K562 (cell line): Measurements from ENCODE around the gene HMOX2. TPM values are rescaled to one million over a fixed set of nuclear protein-coding genes. Genes with fewer than 3 reads are reported as not detected.
A peak's percentile ranks its signal among the peaks of the same experiment; 100 is the strongest.

ENCODE experiments used
- ATAC-seq: fragments of 200-7000 bp; cut with Tn5 transposase; 3 replicates; pipeline ENCODE4 v1.9.1; 2020; ENCODE audit warnings: moderate library complexity
- BruUV-seq: library from RNA; stranded (reverse); fragments of 400-500 nt; replicated peaks from 2 replicates; lab custom pipeline; 2021; lab: Mats Ljungman, UMichigan
- CTCF ChIA-PET: fragments of 300-600 bp; formaldehyde crosslinking; extraction: SDS; loops from one replicate; lab custom pipeline; 2021; ENCODE audit warnings: low intra/inter-chr PET ratio; lab: Yijun Ruan, JAX
- POLR2A ChIA-PET: fragments of 300-600, 350-650 bp; sonication (Branson Sonifier 250); formaldehyde crosslinking; extraction: SDS; loops from one replicate; lab custom pipeline; 2021; ENCODE audit warnings: antibody characterized with exemption, inconsistent platforms; lab: Yijun Ruan, JAX
- DNase-seq, 4 experiments: peaks; one replicate each; pipeline versions ENCODE4 v3.0.0 to v3.0.0-alpha.2; 2011 to 2018; ENCODE audit warnings: low spot score in 3 of 4, mixed read lengths in 3 of 4; ENCODE audit errors: extremely low read depth in 1 of 4
- FAIRE-seq: peaks from 2 replicates; lab custom pipeline; 2011; peaks lifted over from hg19 to GRCh38; lab: Jason Lieb, UNC
- H2AFZ ChIP-seq: 2 replicates; pipeline ENCODE4 v1.6.0; 2011; ENCODE audit warnings: low read depth, low read length, control low read depth, inconsistent platforms
- H3K27ac ChIP-seq: fragments of 200-600 bp; 3 replicates; pipeline ENCODE4 v1.8.0; 2011; ENCODE audit warnings: low read depth, mild to moderate bottlenecking, control low read depth, inconsistent platforms, low read length, moderate library complexity, mixed read lengths; ENCODE audit errors: extremely low read depth
- H3K27me3 ChIP-seq, 2 experiments: fragments of 300-600 bp in 1 of 2; 2 replicates in 1 of 2; 3 replicates in 1 of 2; pipeline versions ENCODE4 v1.6.0 to v1.8.0; 2011; ENCODE audit warnings: inconsistent platforms in 2 of 2, low read length in 2 of 2, mild to moderate bottlenecking in 1 of 2, mixed read lengths in 1 of 2, moderate library complexity in 1 of 2; ENCODE audit not compliant: control insufficient read depth in 2 of 2, insufficient read depth in 2 of 2
- H3K36me3 ChIP-seq: fragments of 300-600 bp; 3 replicates; pipeline ENCODE4 v1.8.0; 2011; ENCODE audit warnings: mild to moderate bottlenecking, low read length, inconsistent platforms; ENCODE audit not compliant: control insufficient read depth, insufficient read depth
- H3K4me1 ChIP-seq, 2 experiments: fragments of 200-600 bp in 1 of 2; replicated peaks in 1 of 2; 2 replicates in 1 of 2; 3 replicates in 1 of 2; pipeline versions ENCODE4 v1.5.1 to v1.8.0; 2011; ENCODE audit warnings: inconsistent platforms in 2 of 2, low read length in 2 of 2, mild to moderate bottlenecking in 1 of 2, mixed read lengths in 1 of 2, moderate library complexity in 1 of 2; ENCODE audit not compliant: control insufficient read depth in 2 of 2, insufficient read depth in 2 of 2
- H3K4me2 ChIP-seq: 2 replicates; pipeline ENCODE4 v1.6.1; 2011; ENCODE audit warnings: low read length, control low read depth, inconsistent platforms, mixed read lengths; ENCODE audit not compliant: insufficient read depth
- H3K4me3 ChIP-seq: fragments of 200-600 bp; sonication (generic), shearing (Covaris generic); 2 replicates; pipeline ENCODE4 v1.5.1; 2016; ENCODE audit warnings: control low read depth, inconsistent platforms
- H3K79me2 ChIP-seq: fragments of 200-600 bp; 3 replicates; pipeline ENCODE4 v1.8.0; 2011; ENCODE audit warnings: low read length, inconsistent platforms; ENCODE audit not compliant: control insufficient read depth, insufficient read depth
- H3K9ac ChIP-seq, 2 experiments: 2 replicates each; pipeline versions ENCODE4 v1.6.0 to v1.6.1; 2011; ENCODE audit warnings: low read depth in 2 of 2, low read length in 2 of 2, control low read depth in 1 of 2, inconsistent platforms in 1 of 2, mild to moderate bottlenecking in 1 of 2, mixed read lengths in 1 of 2; ENCODE audit not compliant: insufficient read depth in 1 of 2
- H3K9me1 ChIP-seq: one replicate; pipeline ENCODE4 v1.6.0; 2011; ENCODE audit warnings: inconsistent platforms, mild to moderate bottlenecking, low read length, moderate library complexity; ENCODE audit not compliant: control insufficient read depth, insufficient read depth
- H3K9me3 ChIP-seq: replicated peaks from 2 replicates; pipeline ENCODE4 v1.5.1; 2011; ENCODE audit warnings: low read depth, low read length, inconsistent platforms; ENCODE audit not compliant: control insufficient read depth, insufficient read depth
- H4K20me1 ChIP-seq: replicated peaks from 2 replicates; pipeline ENCODE4 v1.6.1; 2011; ENCODE audit warnings: low read length, inconsistent platforms, mixed read lengths; ENCODE audit not compliant: control insufficient read depth, insufficient read depth
- CCNT2 ChIP-seq: IDR thresholded peaks from 2 replicates; pipeline ENCODE4 v1.6.1; 2011; ENCODE audit warnings: borderline replicate concordance, low read depth, mild to moderate bottlenecking, moderate library complexity, mixed read lengths, low read length; ENCODE audit not compliant: insufficient read length; ENCODE audit errors: extremely low read depth
- FOSL1 ChIP-seq: fragments of 200-800 bp; sonication (Bioruptor generic); conservative IDR thresholded peaks from 2 replicates; pipeline ENCODE4 v1.6.1; 2016; ENCODE audit warnings: missing genetic modification characterization, missing compliant biosample characterization
- HINFP ChIP-seq: fragments of 450-650 bp; conservative IDR thresholded peaks from 2 replicates; pipeline ENCODE4 v1.6.1; 2016; ENCODE audit warnings: missing genetic modification characterization, low read depth, mild to moderate bottlenecking, control low read depth, missing compliant biosample characterization
- MXD1 ChIP-seq: fragments of 250-450 bp; sonication (Bioruptor Pico); IDR thresholded peaks from 2 replicates; pipeline ENCODE4 v1.8.0; 2021; ENCODE audit warnings: borderline replicate concordance, mild to moderate bottlenecking, moderate library complexity; ENCODE audit not compliant: poor library complexity, severe bottlenecking
- SLC30A9 ChIP-seq: fragments of 250-450 bp; sonication (Bioruptor Pico); IDR thresholded peaks from 2 replicates; pipeline ENCODE4 v1.8.0; 2022; ENCODE audit warnings: mild to moderate bottlenecking, moderate library complexity
- TAF9B ChIP-seq: fragments of 450-650 bp; IDR thresholded peaks from 2 replicates; pipeline ENCODE4 v1.6.1; 2018; ENCODE audit warnings: mild to moderate bottlenecking; ENCODE audit not compliant: partially characterized antibody
- ZBTB17 ChIP-seq: fragments of 450-650 bp; formaldehyde crosslinking; IDR thresholded peaks from 2 replicates; pipeline ENCODE4 v1.4.0; 2020; ENCODE audit warnings: mild to moderate bottlenecking
- ZNF398 ChIP-seq: fragments of 250-450 bp; sonication (Bioruptor Pico); IDR thresholded peaks from 2 replicates; pipeline ENCODE4 v1.8.0; 2021; ENCODE audit warnings: moderate library complexity, mild to moderate bottlenecking, inconsistent platforms
- ZNF436 ChIP-seq: fragments of 250-450, 450-650 bp; sonication (Bioruptor Pico); formaldehyde crosslinking; IDR thresholded peaks from 2 replicates; pipeline ENCODE4 v1.7.0; 2020; ENCODE audit warnings: mild to moderate bottlenecking
- ZNF583 ChIP-seq: fragments of 250-450 bp; sonication (Bioruptor Pico); IDR thresholded peaks from 2 replicates; pipeline ENCODE4 v1.4.0; 2020
- ZNF639 ChIP-seq, 2 experiments: fragments of 200-800 bp in 1 of 2; sonication (Bioruptor generic) in 1 of 2; sonication (generic) in 1 of 2; formaldehyde crosslinking in 1 of 2; IDR thresholded peaks in 1 of 2; conservative IDR thresholded peaks in 1 of 2; 2 replicates each; pipeline versions ENCODE4 v1.5.0 to v1.6.1; 2016 to 2020; ENCODE audit warnings: missing compliant biosample characterization in 1 of 2, missing genetic modification characterization in 1 of 2, missing genetic modification reagents in 1 of 2
- ZNF707 ChIP-seq: fragments of 250-450 bp; sonication (Bioruptor Pico); conservative IDR thresholded peaks from 2 replicates; pipeline ENCODE4 v1.8.0; 2022; ENCODE audit warnings: inconsistent platforms, mild to moderate bottlenecking, moderate library complexity
- WGBS: fragments of 100-300 bp; shearing (Covaris generic); methylation state at CpG from one replicate; pipeline ENCODE4 v1.1.6; 2016; ENCODE audit warnings: low coverage, mixed read lengths; ENCODE audit not compliant: insufficient coverage; ENCODE audit errors: missing lambda C conversion rate; 5-methylcytosine and 5-hydroxymethylcytosine counted together
- in situ Hi-C: fragments of 300-500 bp; cut with MboI; formaldehyde crosslinking; loops from 4 replicates; pipeline ENCODE4 v1.15.0; 2018; ENCODE audit warnings: inconsistent platforms, mixed read lengths
- intact Hi-C: fragments of 100-400 bp; cut with micrococcal nuclease; formaldehyde crosslinking; loops from 2 replicates; pipeline ENCODE4 v1.14.2; 2022
- polyA plus RNA-seq, 8 experiments: library from polyadenylated mRNA; depleted of rRNA in 4 of 8; stranded (reverse) in 5 of 8; unstranded in 3 of 8; fragments of >200 nt; fragmentation: Nextera tagmentation in 2 of 8; fragmentation: Illumina TruSeq in 1 of 8; extraction: Ambion mirVana in 2 of 8; extraction: Trizol in 1 of 8; gene quantifications; 2 replicates each; pipeline versions ENCODE4 v1.2.1 to v1.2.3, GENCODE V29; 2011 to 2014; ENCODE audit warnings: inconsistent platforms in 1 of 8, missing spikeins in 1 of 8
- total RNA-seq, 7 experiments: library from RNA; depleted of rRNA in 6 of 7; stranded (reverse); fragments of >200 nt in 6 of 7; fragmentation: Illumina TruSeq in 2 of 7; extraction: Trizol in 2 of 7; gene quantifications; 2 replicates each; pipeline versions ENCODE4 v1.2.1 to v1.2.3, GENCODE V29; 2011 to 2021; ENCODE audit warnings: low replicate concordance in 1 of 7
- TF ChIP-seq, protein P1 (sequence below): fragments of 450-650 bp; formaldehyde crosslinking; IDR thresholded peaks from 2 replicates; pipeline ENCODE4 v1.4.0; 2022; ENCODE audit warnings: missing genetic modification characterization

Gene HMOX2
- total and polyA plus RNA-seq, 9 of the 15 experiments (the other 6 are each of a cell fraction or from before 2014, with no cell fraction given), result 26.8 to 87.4 (median 57.4) TPM

GRCh38 chr16:4500272-4500671, 24.1 kb downstream of the HMOX2 start:
- no peaks in the 10 kb centered on the region for H3K9me3 ChIP-seq
- H3K4me1 ChIP-seq, result peaks cover 0 to 2% of the 10 kb centered on the region in 2 experiments; a peak in 2 of 5 replicates
- no TSS peak for BruUV-seq
- 56% methylated on average over 3 of the region's 3 CpGs for WGBS
- H3K79me2 ChIP-seq, result peaks cover 36% of the 10 kb centered on the region; the same call in 2 of the 3 replicates
- ATAC-seq (no peak), FAIRE-seq (no peak), DNase-seq (no peak)
- H2AFZ ChIP-seq, result no peak overlapping the region
- H3K27me3 ChIP-seq, result no peaks in the 10 kb centered on the region
- in situ Hi-C loops (no loop called here), intact Hi-C loops (no loop called here)
- H3K4me2 ChIP-seq, result no peak overlapping the region
- POLR2A ChIA-PET, result interaction anchor here (0.7 to 3.4 kb wide), 5 partner anchors 9 to 26 kb away, joined by 3 to 10 read pairs (median 4); no protein-coding TSS in a partner anchor
- CTCF ChIA-PET, result no interaction called here
- H3K27ac ChIP-seq, result no peak overlapping the region
- no peaks in the 10 kb centered on the region for H3K9me1 ChIP-seq
- H4K20me1 ChIP-seq, result peaks cover 8% of the 10 kb centered on the region; the same call in 1 of the 2 replicates
- no peak overlapping the region for H3K4me3 ChIP-seq
- peaks cover 22% of the 10 kb centered on the region for H3K36me3 ChIP-seq
- peak overlapping the region in 1 of 2 experiments; percentile 14; a peak in 1 of 4 replicates for H3K9ac ChIP-seq
- no peak for TF ChIP-seq SLC30A9
- no peak for TF ChIP-seq ZNF707 (CRISPR knock-in tag)
- no peak for TF ChIP-seq FOSL1 (tag)
- no peak for TF ChIP-seq MXD1
- TF ChIP-seq ZNF639 (CRISPR knock-in tag; conservative IDR thresholded peaks at IDR 0.05 in 1 of 2, IDR thresholded peaks at IDR 0.05 in 1 of 2), result no peak
- TF ChIP-seq CCNT2, result no peak
- TF ChIP-seq ZNF436 (CRISPR knock-in tag), result no peak
- no peak for TF ChIP-seq ZBTB17
- TF ChIP-seq HINFP (tag), result no peak
- TF ChIP-seq ZNF398, result no peak
- no peak for TF ChIP-seq TAF9B
- TF ChIP-seq, protein P1, sequence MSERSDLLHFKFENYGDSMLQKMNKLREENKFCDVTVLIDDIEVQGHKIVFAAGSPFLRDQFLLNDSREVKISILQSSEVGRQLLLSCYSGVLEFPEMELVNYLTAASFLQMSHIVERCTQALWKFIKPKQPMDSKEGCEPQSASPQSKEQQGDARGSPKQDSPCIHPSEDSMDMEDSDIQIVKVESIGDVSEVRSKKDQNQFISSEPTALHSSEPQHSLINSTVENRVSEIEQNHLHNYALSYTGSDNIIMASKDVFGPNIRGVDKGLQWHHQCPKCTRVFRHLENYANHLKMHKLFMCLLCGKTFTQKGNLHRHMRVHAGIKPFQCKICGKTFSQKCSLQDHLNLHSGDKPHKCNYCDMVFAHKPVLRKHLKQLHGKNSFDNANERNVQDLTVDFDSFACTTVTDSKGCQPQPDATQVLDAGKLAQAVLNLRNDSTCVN (CRISPR knock-in tag), result no peak
- no peak for TF ChIP-seq ZNF583 (CRISPR knock-in tag)
